ENCODE results near the gene YBX2.

- TF ChIP-seq CTCF (IDR thresholded peaks at IDR 0.05) = no peak
- TF ChIP-seq POLR2A (IDR thresholded peaks at IDR 0.05) = no peak
- TF ChIP-seq EP300 (IDR thresholded peaks at IDR 0.05) = no peak
Observed at GRCh38 chr17:7315570-7316235, 21.3 kb upstream of the YBX2 start.
